ENCODE data around the gene DSC2. TPM values are rescaled to one million over a fixed set of nuclear protein-coding genes. Genes with fewer than 3 reads are reported as not detected.

The DSC2 gene
- total RNA-seq, 1 donor from 2014 or later, result not detected

- H3K4me1 Mint-ChIP-seq (ENCODE audit: low read depth), result no peaks in the 10 kb centered on the region
- no peak overlapping the region for H3K4me3 Mint-ChIP-seq (ENCODE audit: low read depth)
- no peaks in the 10 kb centered on the region for H3K9me3 Mint-ChIP-seq
- H3K27me3 Mint-ChIP-seq (ENCODE audit: low read depth), result peaks cover 17% of the 10 kb centered on the region
- H3K27ac Mint-ChIP-seq, result no peak overlapping the region
- no peak for DNase-seq (ENCODE audit: low spot score)
- intact Hi-C loops (cut with micrococcal nuclease), result no loop called here
- no peaks in the 10 kb centered on the region for H3K36me3 Mint-ChIP-seq (ENCODE audit: low read depth)
Measured at GRCh38 chr18:31105733-31106132, 3.5 kb upstream of the DSC2 start.

- Mint-ChIP-seq H3K4me1 (ENCODE audit: low read depth) (no peaks in the 10 kb centered on the region), H3K27me3 (ENCODE audit: low read depth) (peaks cover 23% of the 10 kb centered on the region), H3K4me3 (ENCODE audit: low read depth) (no peak overlapping the region), H3K27ac (no peak overlapping the region), H3K9me3 (no peaks in the 10 kb centered on the region), H3K36me3 (ENCODE audit: low read depth) (no peaks in the 10 kb centered on the region)
- intact Hi-C loops (cut with micrococcal nuclease), result no loop called here
- no peak for DNase-seq (ENCODE audit: low spot score)
Measured at GRCh38 chr18:31104444-31104843, 2.2 kb upstream of the DSC2 start.

- Mint-ChIP-seq H3K9me3 (no peaks in the 10 kb centered on the region), H3K27me3 (ENCODE audit: low read depth) (peaks cover 23% of the 10 kb centered on the region), H3K27ac (no peak overlapping the region), H3K4me3 (ENCODE audit: low read depth) (no peak overlapping the region), H3K4me1 (ENCODE audit: low read depth) (no peaks in the 10 kb centered on the region), H3K36me3 (ENCODE audit: low read depth) (no peaks in the 10 kb centered on the region)
- intact Hi-C loops (cut with micrococcal nuclease), result no loop called here
- no peak for DNase-seq (ENCODE audit: low spot score)
Measured at GRCh38 chr18:31103423-31103822, 1.2 kb upstream of the DSC2 start.

- no peaks in the 10 kb centered on the region for H3K4me1 Mint-ChIP-seq (ENCODE audit: low read depth)
- intact Hi-C loops (cut with micrococcal nuclease), result no loop called here
- no peak overlapping the region for H3K27ac Mint-ChIP-seq
- H3K36me3 Mint-ChIP-seq (ENCODE audit: low read depth), result no peaks in the 10 kb centered on the region
- no peak overlapping the region for H3K4me3 Mint-ChIP-seq (ENCODE audit: low read depth)
- H3K27me3 Mint-ChIP-seq (ENCODE audit: low read depth), result peaks cover 23% of the 10 kb centered on the region
- DNase-seq (ENCODE audit: low spot score), result no peak
- no peaks in the 10 kb centered on the region for H3K9me3 Mint-ChIP-seq
Measured at GRCh38 chr18:31102941-31103340, 720 bp upstream of the DSC2 start.

- H3K4me1 Mint-ChIP-seq (ENCODE audit: low read depth), result no peaks in the 10 kb centered on the region
- DNase-seq (ENCODE audit: low spot score), result no peak
- peaks cover 23% of the 10 kb centered on the region for H3K27me3 Mint-ChIP-seq (ENCODE audit: low read depth)
- H3K27ac Mint-ChIP-seq, result no peak overlapping the region
- intact Hi-C loops (cut with micrococcal nuclease), result no loop called here
- H3K4me3 Mint-ChIP-seq (ENCODE audit: low read depth), result no peak overlapping the region
- H3K36me3 Mint-ChIP-seq (ENCODE audit: low read depth), result no peaks in the 10 kb centered on the region
- no peaks in the 10 kb centered on the region for H3K9me3 Mint-ChIP-seq
Measured at GRCh38 chr18:31101183-31102024, 817 bp downstream of the DSC2 start.

- Mint-ChIP-seq H3K27ac (no peak overlapping the region), H3K36me3 (ENCODE audit: low read depth) (no peaks in the 10 kb centered on the region), H3K27me3 (ENCODE audit: low read depth) (peaks cover 23% of the 10 kb centered on the region), H3K4me1 (ENCODE audit: low read depth) (no peaks in the 10 kb centered on the region), H3K4me3 (ENCODE audit: low read depth) (no peak overlapping the region), H3K9me3 (no peaks in the 10 kb centered on the region)
- no peak for DNase-seq (ENCODE audit: low spot score)
- intact Hi-C loops (cut with micrococcal nuclease), result no loop called here
Measured at GRCh38 chr18:31100436-31101182, 1.6 kb downstream of the DSC2 start.

- Mint-ChIP-seq H3K36me3 (ENCODE audit: low read depth) (no peaks in the 10 kb centered on the region), H3K4me1 (ENCODE audit: low read depth) (no peaks in the 10 kb centered on the region), H3K4me3 (ENCODE audit: low read depth) (no peak overlapping the region), H3K27ac (no peak overlapping the region), H3K27me3 (ENCODE audit: low read depth) (peaks cover 23% of the 10 kb centered on the region), H3K9me3 (peaks cover 5% of the 10 kb centered on the region)
- DNase-seq (ENCODE audit: low spot score), result no peak
- intact Hi-C loops (cut with micrococcal nuclease), result no loop called here
Measured at GRCh38 chr18:31099450-31100230, 2.6 kb downstream of the DSC2 start.

- intact Hi-C loops (cut with micrococcal nuclease), result no loop called here
- H3K36me3 Mint-ChIP-seq (ENCODE audit: low read depth), result no peaks in the 10 kb centered on the region
- H3K27me3 Mint-ChIP-seq (ENCODE audit: low read depth), result peaks cover 23% of the 10 kb centered on the region
- H3K4me1 Mint-ChIP-seq (ENCODE audit: low read depth), result no peaks in the 10 kb centered on the region
- H3K9me3 Mint-ChIP-seq, result peaks cover 5% of the 10 kb centered on the region
- no peak for DNase-seq (ENCODE audit: low spot score)
- no peak overlapping the region for H3K27ac Mint-ChIP-seq
- no peak overlapping the region for H3K4me3 Mint-ChIP-seq (ENCODE audit: low read depth)
Measured at GRCh38 chr18:31098878-31099277, 3.3 kb downstream of the DSC2 start.

GRCh38 chr18:31097666-31098065 lies 4.6 kb downstream of the DSC2 start:
- Mint-ChIP-seq H3K4me3 (ENCODE audit: low read depth) (no peak overlapping the region), H3K4me1 (ENCODE audit: low read depth) (no peaks in the 10 kb centered on the region), H3K36me3 (ENCODE audit: low read depth) (no peaks in the 10 kb centered on the region), H3K9me3 (peaks cover 5% of the 10 kb centered on the region), H3K27me3 (ENCODE audit: low read depth) (peaks cover 15% of the 10 kb centered on the region), H3K27ac (no peak overlapping the region)
- no peak for DNase-seq (ENCODE audit: low spot score)
- intact Hi-C loops (cut with micrococcal nuclease), result no loop called here

GRCh38 chr18:31093880-31094279 lies 8.3 kb downstream of the DSC2 start:
- no peak for DNase-seq (ENCODE audit: low spot score)
- no peaks in the 10 kb centered on the region for H3K27me3 Mint-ChIP-seq (ENCODE audit: low read depth)
- H3K9me3 Mint-ChIP-seq, result peaks cover 10% of the 10 kb centered on the region
- intact Hi-C loops (cut with micrococcal nuclease), result no loop called here
- no peak overlapping the region for H3K27ac Mint-ChIP-seq
- H3K4me3 Mint-ChIP-seq (ENCODE audit: low read depth), result no peak overlapping the region
- no peaks in the 10 kb centered on the region for H3K36me3 Mint-ChIP-seq (ENCODE audit: low read depth)
- H3K4me1 Mint-ChIP-seq (ENCODE audit: low read depth), result no peaks in the 10 kb centered on the region

GRCh38 chr18:31093294-31093693 lies 8.9 kb downstream of the DSC2 start:
- H3K36me3 Mint-ChIP-seq (ENCODE audit: low read depth), result no peaks in the 10 kb centered on the region
- no peak for DNase-seq (ENCODE audit: low spot score)
- no peaks in the 10 kb centered on the region for H3K4me1 Mint-ChIP-seq (ENCODE audit: low read depth)

GRCh38 chr18:31091350-31091749 lies 10.9 kb downstream of the DSC2 start:
- Mint-ChIP-seq H3K4me3 (ENCODE audit: low read depth) (no peak overlapping the region), H3K4me1 (ENCODE audit: low read depth) (no peaks in the 10 kb centered on the region), H3K27ac (no peak overlapping the region), H3K9me3 (peaks cover 10% of the 10 kb centered on the region), H3K36me3 (ENCODE audit: low read depth) (no peaks in the 10 kb centered on the region), H3K27me3 (ENCODE audit: low read depth) (no peaks in the 10 kb centered on the region)
- intact Hi-C loops (cut with micrococcal nuclease), result no loop called here
- no peak for DNase-seq (ENCODE audit: low spot score)

More at GRCh38 chr18:31093294-31093693, 8.9 kb downstream of the DSC2 start:
- Mint-ChIP-seq H3K27me3 (ENCODE audit: low read depth) (no peaks in the 10 kb centered on the region), H3K9me3 (peaks cover 10% of the 10 kb centered on the region), H3K4me3 (ENCODE audit: low read depth) (no peak overlapping the region), H3K27ac (no peak overlapping the region)
- intact Hi-C loops (cut with micrococcal nuclease), result no loop called here
